HG02642 (cell line): ENCODE measurements around the gene BRAT1.

ENCODE experiments used
- ATAC-seq: cut with Tn5 transposase; IDR thresholded peaks from one replicate; pipeline ENCODE4 v1.9.1; 2021; ENCODE audit warnings: mild to moderate bottlenecking; ENCODE audit not compliant: unreplicated experiment, poor library complexity

BRAT1 gene

GRCh38 chr7:2501947-2502646, 53.2 kb downstream of the BRAT1 start:
- ATAC-seq = no peak

- ATAC-seq = no peak
These were observed 54.6 kb downstream of the BRAT1 start for GRCh38 chr7:2500701-2501100.

- ATAC-seq = no peak
These were observed 55.4 kb downstream of the BRAT1 start for GRCh38 chr7:2499719-2500430.

GRCh38 chr7:2499181-2499580, 56.1 kb downstream of the BRAT1 start:
- no peak for ATAC-seq

GRCh38 chr7:2498708-2499107, 56.6 kb downstream of the BRAT1 start:
- ATAC-seq = no peak

GRCh38 chr7:2497500-2498336, 57.6 kb downstream of the BRAT1 start:
- ATAC-seq = no peak

- ATAC-seq = no peak
These were observed 58.3 kb downstream of the BRAT1 start for GRCh38 chr7:2497065-2497464.

- no peak for ATAC-seq
These were observed 58.9 kb downstream of the BRAT1 start for GRCh38 chr7:2496375-2496774.

- no peak for ATAC-seq
These were observed 59.7 kb downstream of the BRAT1 start for GRCh38 chr7:2495418-2496299.

- no peak for ATAC-seq
These were observed 60.9 kb downstream of the BRAT1 start for GRCh38 chr7:2494191-2495130.

- no peak for ATAC-seq
These were observed 61.8 kb downstream of the BRAT1 start for GRCh38 chr7:2493205-2494164.

- no peak for ATAC-seq
These were observed 63.3 kb downstream of the BRAT1 start for GRCh38 chr7:2492038-2492437.

GRCh38 chr7:2490181-2490651, 65.1 kb downstream of the BRAT1 start:
- ATAC-seq = no peak

- no peak for ATAC-seq
These were observed 66.6 kb downstream of the BRAT1 start for GRCh38 chr7:2488681-2489080.

GRCh38 chr7:2488272-2488645, 67.1 kb downstream of the BRAT1 start:
- no peak for ATAC-seq
